GM19438 (cell line): ENCODE measurements around the gene GRM7.

Source experiments
- ATAC-seq: cut with Tn5 transposase; IDR thresholded peaks from one replicate; pipeline ENCODE4 v1.9.1; 2021; ENCODE audit warnings: low read depth; ENCODE audit not compliant: unreplicated experiment

The GRM7 gene

DNA sequence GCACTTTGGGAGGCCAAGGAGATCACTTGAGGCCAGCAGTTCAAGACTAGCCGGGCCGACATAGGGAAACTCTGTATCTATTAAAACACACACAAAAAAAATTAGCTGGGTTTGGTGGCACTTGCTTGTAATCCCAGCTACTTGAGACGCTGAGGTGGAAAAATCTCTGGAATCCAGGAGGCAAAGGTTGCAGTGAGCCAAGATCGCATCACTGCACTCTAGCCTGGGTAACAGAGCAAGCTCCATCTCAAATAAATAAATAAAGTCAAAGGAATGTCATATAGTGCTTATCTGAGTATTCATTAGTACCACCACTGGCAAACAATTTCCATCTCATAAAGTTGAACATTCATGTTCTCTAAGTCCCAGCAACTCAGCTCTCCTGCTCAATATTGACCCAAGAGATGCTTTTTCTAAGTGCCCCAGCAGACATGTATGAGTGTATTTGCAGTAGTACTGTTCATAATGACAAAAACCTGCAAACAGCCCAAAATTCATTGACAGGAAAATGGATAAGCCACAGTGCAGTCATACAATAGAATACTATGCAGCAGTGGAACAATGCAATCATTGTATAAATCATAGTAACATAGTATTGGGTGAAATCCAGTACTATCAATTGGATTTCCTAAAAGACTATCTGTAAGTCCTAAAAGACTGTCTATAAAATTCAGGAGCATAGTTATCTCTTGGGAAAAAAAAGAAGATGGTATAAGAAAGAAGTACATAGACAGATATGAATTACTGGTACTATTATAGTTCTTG, 889.2 kb downstream of the GRM7 start:
- no peak for ATAC-seq

DNA sequence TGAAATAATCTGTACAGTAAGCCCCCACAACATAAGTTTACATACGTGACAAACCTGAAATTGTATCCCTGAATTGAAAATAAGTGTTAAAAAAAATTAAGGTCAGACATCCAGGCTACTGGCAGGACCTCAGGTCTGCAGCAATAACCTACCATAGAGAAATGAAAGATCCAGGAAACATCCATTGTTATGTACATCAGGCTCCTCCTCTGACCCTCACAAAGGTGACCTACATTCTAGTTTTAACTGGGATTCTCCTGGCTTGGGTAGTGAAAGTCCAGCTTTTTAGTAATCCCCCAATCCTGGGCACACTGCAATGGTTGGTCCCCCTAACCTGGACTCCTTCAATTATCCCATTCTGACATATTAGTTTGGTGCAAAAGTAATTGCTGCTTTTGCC, 891.1 kb downstream of the GRM7 start:
- ATAC-seq = no peak

DNA sequence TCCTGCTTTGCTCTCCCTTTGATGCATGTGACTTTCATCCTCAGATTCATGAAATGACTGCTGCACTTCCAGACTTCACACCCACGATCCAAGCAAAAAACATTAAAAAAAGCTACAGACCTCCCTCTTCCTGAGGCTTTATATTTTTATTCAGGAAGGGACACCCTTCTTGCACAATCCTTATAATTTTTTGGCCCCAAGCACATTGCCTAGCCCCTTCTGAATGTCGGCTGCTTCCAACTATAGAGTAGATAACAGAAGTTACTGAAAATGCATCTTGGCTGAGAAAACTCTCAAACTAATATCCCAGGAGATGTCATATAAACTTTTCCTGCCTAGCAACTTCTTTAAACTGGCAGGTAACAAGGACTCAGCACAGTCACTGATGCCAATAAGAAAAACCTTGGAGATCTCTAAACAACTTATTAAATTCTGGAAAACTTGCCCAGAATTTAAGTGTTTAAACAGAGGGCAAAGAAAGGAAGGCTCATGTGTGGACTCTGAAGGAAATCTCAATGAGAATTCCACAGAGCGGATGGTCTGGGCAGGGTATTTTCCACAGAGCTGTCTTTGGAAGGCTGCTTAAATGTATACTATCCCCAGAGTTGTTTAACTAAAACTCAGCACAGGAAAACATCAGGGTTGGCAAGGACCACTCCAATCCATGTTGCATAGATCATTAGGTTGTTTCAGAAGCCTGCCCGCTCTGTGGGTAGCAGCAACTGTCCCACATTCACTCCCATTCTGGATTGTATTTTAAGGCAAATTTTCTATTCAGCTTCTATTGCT, 893.9 kb downstream of the GRM7 start:
- no peak for ATAC-seq

DNA sequence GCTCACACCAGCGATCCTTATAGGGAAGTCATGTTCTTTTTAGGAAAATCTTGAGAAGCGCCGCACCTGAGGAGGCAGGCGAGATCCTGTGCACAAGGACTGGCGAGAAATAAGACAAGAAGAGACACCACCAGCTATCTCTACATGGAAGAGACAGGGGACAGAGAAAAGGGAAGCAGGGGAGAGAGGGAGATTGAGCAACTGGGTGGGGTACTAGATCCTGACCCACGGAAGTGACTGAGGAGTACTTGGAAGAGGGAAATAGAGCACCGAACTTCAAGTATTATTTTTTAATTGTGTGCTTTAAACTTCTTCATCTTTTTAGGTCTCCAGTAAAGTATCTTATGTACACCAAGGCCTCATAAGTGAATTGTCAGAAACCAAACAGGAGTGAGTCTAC, 898.7 kb downstream of the GRM7 start:
- ATAC-seq = no peak

DNA sequence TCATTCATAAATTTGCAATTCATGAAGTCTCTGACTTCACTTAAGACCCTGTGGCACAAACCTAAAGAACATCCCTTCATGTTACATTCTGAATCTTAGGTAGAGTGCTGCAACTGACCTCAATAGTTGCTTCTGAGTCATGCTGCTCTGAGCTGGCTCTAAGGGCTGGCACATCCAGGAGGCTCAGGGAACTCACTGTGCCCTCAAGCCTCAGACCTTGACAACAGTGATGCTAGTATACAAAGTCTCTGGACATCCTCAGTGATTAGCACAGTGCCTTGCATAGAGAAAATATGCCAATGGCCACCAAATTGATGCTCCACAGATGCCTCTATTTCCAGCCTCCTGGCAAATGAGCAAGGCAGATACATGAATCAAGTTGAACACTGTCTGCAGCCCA, 899.8 kb downstream of the GRM7 start:
- ATAC-seq = no peak

DNA sequence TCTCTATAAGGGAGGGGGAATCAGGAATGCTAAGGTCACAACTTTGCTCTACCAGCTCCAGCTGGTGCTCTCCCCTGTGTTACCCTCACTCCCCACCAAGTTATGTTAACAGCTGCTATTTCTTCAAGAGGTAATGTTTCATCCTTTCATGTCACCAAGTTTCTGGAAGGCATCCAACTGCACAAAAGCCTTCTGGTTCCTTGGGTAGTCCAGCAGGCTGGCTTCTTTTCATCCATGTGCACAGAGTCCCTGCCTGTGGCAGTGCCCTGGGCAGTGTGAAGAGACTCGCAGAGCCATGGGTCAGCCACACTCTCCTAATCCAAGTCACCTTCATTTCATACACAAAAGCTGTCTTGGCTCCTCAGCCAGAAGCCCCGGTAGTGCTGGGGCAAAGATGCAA, 903.2 kb downstream of the GRM7 start:
- no peak for ATAC-seq

DNA sequence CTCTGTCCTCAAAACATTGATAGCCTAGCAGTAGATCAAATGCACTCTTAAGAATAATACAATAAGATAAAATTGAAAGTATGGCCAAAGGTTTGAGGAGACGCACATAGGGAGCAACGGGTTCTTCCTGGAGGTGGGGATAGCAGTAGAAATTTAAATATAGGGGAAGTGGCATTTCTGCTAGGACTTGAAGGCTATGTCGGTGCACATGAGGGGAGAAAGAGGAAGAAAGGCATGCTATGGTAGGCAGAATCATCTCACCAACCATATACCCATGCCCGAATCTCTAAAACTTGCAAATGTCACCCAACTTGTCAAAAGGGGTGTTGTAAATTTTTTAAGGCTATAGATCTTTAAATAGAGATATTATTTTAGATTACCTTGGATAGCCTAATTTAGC, 905.6 kb downstream of the GRM7 start:
- ATAC-seq = no peak

DNA sequence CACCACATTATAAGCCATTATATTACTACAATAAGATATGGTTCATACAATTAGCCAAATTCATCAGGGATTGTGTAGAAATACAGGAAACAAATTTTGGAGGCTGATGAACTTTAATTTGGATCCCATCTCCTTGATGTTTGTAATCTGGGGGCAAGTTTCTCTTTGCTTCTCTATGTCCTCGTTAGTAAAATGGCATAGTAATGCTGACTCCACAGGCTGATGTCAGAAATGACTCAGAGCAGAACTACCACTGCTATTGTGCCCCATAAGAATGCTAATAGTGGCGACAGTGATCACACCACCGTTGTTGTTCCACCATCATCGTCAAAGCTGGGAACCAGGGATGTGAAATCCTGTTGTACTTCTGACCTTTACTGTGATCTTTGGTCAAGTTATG, 918.4 kb downstream of the GRM7 start:
- ATAC-seq = no peak

DNA sequence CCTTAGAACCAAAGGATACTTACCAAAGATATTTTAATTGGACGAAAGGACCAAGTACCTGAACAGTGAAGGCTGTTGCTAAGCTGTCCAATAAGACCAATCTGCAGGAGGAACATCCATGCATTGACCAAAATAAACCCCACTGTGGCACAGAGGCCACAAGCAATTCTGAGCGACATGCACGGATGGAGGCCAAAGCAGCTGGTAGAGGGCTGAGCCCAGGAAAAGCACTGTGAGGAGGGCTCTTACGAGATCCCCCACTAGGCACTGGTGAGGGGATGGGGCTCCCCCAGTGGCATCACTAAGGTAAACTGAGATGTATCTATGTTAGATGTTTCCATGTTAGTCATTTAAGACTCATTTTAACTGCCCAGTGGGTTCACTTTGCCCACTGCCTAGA, 920.5 kb downstream of the GRM7 start:
- no peak for ATAC-seq

DNA sequence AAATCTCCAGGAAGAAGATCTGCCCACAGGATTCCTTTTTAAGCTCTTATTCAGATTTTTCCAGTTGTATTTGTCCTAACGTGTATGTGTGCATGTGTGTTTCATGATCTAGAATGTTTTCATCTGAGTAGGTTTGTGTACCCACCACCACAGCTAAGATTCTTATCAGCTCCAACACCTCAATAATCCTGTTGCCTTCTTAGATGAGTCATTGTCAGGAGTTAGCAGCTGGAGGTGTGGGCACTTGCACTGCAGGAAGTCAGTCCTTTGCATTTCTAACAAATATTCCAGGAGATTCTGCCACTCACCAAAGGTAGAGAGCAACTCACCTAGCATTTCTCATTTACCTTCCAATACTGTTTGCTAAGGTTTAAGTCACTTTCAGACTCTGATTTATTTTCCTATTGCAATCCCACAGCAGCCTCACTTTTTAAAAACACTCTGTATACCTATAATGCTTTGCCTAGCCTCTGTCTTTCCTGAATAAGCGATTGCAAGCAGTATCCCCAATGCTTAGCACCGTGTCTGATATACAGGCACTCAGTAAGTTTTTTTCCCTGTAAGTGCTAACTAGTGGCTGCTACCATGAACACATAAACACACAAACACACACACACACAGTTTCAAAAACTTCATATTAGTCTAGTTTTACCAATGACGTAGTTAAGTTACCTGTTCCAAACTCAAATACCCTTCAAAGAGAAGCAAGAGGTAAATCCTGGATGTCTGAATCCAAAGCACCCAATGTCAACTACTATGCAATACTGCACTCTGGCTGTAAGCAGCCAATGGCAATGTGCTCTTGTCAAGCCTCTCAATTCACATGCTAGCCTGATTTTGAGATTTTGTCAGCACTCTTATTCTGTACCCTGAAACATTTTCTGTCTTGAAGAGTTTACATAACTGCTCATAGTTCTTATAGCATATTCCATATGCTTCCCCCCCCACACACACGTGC, 927.2 kb downstream of the GRM7 start:
- ATAC-seq = no peak

DNA sequence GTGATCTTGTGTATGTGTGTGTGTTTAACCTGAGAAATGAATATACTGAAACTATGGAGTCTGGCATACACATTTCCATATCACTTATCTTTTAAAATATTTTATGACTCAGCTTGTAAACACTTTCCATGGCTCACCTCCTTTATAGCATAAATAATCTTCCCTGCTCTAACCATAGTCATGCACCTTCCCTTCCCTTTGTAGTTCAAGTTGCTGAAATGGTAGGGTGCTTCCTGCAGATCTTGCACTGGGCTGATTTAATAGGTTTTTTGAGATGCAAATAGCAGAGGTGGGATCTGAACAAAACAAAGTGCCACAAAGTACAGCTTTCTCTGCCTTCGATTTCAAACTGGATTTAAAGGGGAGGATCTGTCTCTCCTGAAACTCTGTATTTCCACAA, 928.0 kb downstream of the GRM7 start:
- ATAC-seq = no peak

DNA sequence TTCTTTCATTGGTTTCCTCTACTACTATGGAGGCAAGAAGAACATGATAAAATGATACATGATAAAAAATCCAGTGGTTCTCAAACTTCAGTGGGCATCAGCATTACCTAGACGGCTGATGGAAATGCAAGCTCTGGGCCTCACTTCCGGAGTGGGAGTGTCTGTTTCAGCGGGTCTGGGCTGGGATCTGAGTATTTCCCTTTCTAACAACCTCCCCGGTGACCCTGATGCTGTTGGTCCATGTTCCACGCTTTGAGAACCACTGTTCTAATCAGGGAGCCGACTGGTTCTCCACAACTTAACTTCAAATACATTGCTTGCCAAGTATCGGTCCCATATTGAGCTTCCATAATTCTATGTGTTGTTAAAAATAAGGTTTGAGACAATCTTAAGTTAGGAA, 928.4 kb downstream of the GRM7 start:
- ATAC-seq = no peak

DNA sequence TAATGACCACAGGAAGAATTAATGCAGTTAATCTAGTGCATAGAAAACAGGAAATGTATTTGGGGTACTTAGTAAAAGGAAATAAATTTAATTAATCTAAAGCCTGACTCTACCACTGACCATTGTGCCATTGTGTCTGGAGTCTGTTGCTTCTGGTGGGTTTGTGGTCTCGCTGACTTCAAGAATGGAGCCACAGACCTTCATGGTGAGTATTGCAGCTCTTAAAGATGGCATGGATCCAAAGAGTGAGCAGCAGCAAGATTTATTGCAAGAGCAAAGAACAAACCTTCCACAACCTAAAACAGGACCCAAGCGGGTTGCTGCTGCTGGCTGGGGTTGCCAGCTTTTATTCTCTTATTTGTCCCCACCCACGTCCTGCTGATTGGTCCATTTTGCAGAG, 929.2 kb downstream of the GRM7 start:
- no peak for ATAC-seq
